Adrenal gland (tissue), 12 donors: Measurements from ENCODE around the gene HHATL. TPM values are rescaled to one million over a fixed set of nuclear protein-coding genes. Genes with fewer than 3 reads are reported as not detected.
A peak's percentile ranks its signal among the peaks of the same experiment; 100 is the strongest.

Source experiments
- DNase-seq, 7 donors: peaks; one replicate each; pipeline ENCODE4 v3.0.0-alpha.2; 2019 to 2020
- H3K27ac ChIP-seq, 5 donors: fragments of 200-600 bp; sonication (generic) in 4 of 5; 1 replicate in 3 of 5; 2 replicates in 2 of 5; pipeline versions ENCODE4 v1.5.1 to v1.8.0; 2016 to 2020; ENCODE audit warnings: mild to moderate bottlenecking in 1 of 5
- H3K27me3 ChIP-seq: fragments of 200-600 bp; 2 replicates; pipeline ENCODE4 v1.8.0; 2021
- H3K36me3 ChIP-seq, 2 donors: fragments of 200-600 bp; replicated peaks in 1 of 2; 1 replicate in 1 of 2; 2 replicates in 1 of 2; pipeline versions ENCODE4 v1.5.1 to v1.8.0; 2018 to 2022
- H3K4me1 ChIP-seq, 2 donors: fragments of 200-600 bp; replicated peaks in 1 of 2; 1 replicate in 1 of 2; 2 replicates in 1 of 2; pipeline versions ENCODE4 v1.5.1 to v1.8.0; 2018 to 2021
- H3K4me3 ChIP-seq, 4 donors: fragments of 200-600 bp; sonication (generic) in 3 of 4; one replicate each; pipeline ENCODE4 v1.5.1; 2016 to 2018
- H3K9me3 ChIP-seq, 3 donors: fragments of 200-600 bp; sonication (generic) in 1 of 3; replicated peaks in 1 of 3; 1 replicate in 2 of 3; 2 replicates in 1 of 3; pipeline versions ENCODE4 v1.5.1 to v1.8.0; 2016 to 2021
- POLR2A ChIP-seq, 2 donors: fragments of 450-650 bp; IDR thresholded peaks; one replicate each; pipeline ENCODE4 v1.6.1; 2017; ENCODE audit warnings: antibody characterized with exemption in 2 of 2, mild to moderate bottlenecking in 2 of 2, moderate library complexity in 1 of 2
- WGBS, 4 donors: extraction: QIAGEN DNeasy Blood & Tissue Kit in 2 of 4; methylation state at CpG; one replicate each; pipeline versions ENCODE4 v1.1.5 to v1.1.7; 2013 to 2017; 5-methylcytosine and 5-hydroxymethylcytosine counted together
- intact Hi-C, 2 donors: fragments of 100-400 bp; cut with DNase I; formaldehyde crosslinking; loops; one replicate each; pipeline versions ENCODE4 v1.14.1 to v1.15.0; 2022 to 2023
- polyA plus RNA-seq, 3 donors: library from polyadenylated mRNA; stranded (reverse); fragments of 200-250 nt in 2 of 3; fragments of 350-450 nt in 1 of 3; fragmentation: Illumina TruSeq in 1 of 3; extraction: RNeasy Lipid Tissue Mini Kit (QIAGEN cat#74804) in 1 of 3; gene quantifications; one replicate each; pipeline ENCODE4 v1.2.3, GENCODE V29; 2013 to 2014
- total RNA-seq, 9 donors: library from RNA; depleted of rRNA in 4 of 9; stranded (reverse); fragments of >200 nt in 4 of 9; fragments of 120-200 nt in 1 of 9; fragmentation: NEBNext Ultra II Directional in 1 of 9; extraction: Animal tissue kit (Norgen Biotek cat#: 25700) in 1 of 9; gene quantifications; one replicate each; pipeline versions ENCODE4 v1.1.0 to v1.2.4, GENCODE V29; 2013 to 2023
- TF ChIP-seq, protein P1 (sequence below), 6 experiments: fragments of 450-650 bp in 4 of 6; fragments of 200-600 bp in 2 of 6; sonication (generic) in 1 of 6; IDR thresholded peaks; 1 replicate in 5 of 6; 2 replicates in 1 of 6; pipeline versions ENCODE4 v1.5.1 to v1.8.0; 2016 to 2021; ENCODE audit warnings: antibody characterized with exemption in 6 of 6, mild to moderate bottlenecking in 2 of 6, moderate library complexity in 1 of 6
- donor health status: healthy with polysubstance abuse.
- donor health status: Bipolar disorder and iron deficiency.
- donor health status: DM: yes; HTN: yes; CAD: no.
- donor health status: DM: no; HTN: no; CAD: no.
- donor health status: DM: no; HTN: no; CAD: no.
- donor health status: DM: yes; HTN: yes; CAD: no.

The HHATL gene
- total and polyA plus RNA-seq, 12 donors: 0.18 to 4.5 (median 0.73) TPM; not detected in 2

DNA sequence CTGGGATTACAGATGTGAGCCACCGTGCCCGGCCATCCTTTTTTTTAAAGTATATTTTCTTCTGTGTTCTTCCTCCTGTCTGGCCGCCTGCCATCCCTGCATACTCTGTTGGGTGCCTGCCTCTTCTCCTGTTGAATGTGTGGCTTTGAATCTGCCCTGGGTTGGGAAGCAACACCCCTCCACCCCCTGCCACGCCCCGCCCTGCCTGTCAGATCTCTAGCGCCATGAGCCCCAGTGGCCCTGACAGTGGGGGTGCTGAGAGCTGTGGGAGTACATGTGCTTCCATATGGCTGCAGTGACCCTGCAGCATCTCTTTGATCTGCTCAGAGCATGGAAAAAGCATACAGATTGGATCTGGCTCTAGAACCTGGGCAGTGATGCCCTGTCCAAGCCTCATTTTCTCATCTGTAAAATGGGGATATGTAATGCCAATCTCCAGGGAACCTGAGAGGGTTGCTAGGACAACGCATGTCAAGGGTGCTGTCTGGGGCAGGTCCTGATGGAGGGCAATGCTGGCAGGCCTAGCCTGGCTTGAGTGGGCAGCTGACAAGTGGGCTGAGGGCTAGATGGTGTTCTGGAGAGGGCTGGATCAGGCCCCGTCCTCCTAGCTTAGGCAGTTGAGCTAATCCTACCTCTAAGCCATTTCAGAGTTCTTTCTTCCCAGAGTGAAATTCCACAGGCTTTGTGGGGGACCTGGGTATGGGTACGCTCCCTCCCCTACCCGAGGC, 46.6 kb upstream of the HHATL start:
- 79 to 92% (median 90%) methylated on average over 9 to 10 of the region's 10 CpGs for WGBS, 4 donors
- no peak overlapping the region for H3K27ac ChIP-seq
- no peaks in the 10 kb centered on the region for H3K36me3 ChIP-seq
- intact Hi-C loops: loop anchor here in 1 of 2 donors (10.0 kb wide), 1 partner anchor 164 kb away; the partner anchor contains the start of gene SEC22C
- no peaks in the 10 kb centered on the region for H3K27me3 ChIP-seq
- no peak overlapping the region for H3K4me3 ChIP-seq
- no peaks in the 10 kb centered on the region for H3K4me1 ChIP-seq
- TF ChIP-seq, protein P1, sequence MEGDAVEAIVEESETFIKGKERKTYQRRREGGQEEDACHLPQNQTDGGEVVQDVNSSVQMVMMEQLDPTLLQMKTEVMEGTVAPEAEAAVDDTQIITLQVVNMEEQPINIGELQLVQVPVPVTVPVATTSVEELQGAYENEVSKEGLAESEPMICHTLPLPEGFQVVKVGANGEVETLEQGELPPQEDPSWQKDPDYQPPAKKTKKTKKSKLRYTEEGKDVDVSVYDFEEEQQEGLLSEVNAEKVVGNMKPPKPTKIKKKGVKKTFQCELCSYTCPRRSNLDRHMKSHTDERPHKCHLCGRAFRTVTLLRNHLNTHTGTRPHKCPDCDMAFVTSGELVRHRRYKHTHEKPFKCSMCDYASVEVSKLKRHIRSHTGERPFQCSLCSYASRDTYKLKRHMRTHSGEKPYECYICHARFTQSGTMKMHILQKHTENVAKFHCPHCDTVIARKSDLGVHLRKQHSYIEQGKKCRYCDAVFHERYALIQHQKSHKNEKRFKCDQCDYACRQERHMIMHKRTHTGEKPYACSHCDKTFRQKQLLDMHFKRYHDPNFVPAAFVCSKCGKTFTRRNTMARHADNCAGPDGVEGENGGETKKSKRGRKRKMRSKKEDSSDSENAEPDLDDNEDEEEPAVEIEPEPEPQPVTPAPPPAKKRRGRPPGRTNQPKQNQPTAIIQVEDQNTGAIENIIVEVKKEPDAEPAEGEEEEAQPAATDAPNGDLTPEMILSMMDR (IDR thresholded peaks at IDR 0.05): no peak
- TF ChIP-seq POLR2A (IDR thresholded peaks at IDR 0.05): no peak
- DNase-seq: peak in 2 of 7 donors; percentile 4 to 40
- H3K9me3 ChIP-seq: no peaks in the 10 kb centered on the region

DNA sequence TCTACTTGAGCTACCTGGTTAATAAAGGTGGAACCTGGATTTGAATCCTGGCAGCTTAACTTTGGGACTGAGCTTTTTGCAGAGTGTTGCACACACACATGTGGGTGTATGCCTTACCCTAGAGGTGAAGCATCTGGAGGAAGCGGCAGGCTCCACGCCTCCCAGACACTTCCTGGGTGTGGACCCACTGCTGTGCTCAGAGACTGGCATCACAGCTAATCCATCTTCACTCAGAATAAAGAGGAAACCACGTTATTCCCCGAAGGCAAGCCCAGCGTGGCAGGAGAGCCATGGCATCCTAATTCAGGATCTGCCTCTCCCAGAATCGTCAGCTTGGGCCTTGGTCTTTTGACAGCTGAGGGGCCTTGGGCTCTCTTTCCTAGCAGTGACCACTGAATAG, 45.0 kb upstream of the HHATL start:
- H3K4me3 ChIP-seq: no peak overlapping the region
- H3K36me3 ChIP-seq: no peaks in the 10 kb centered on the region
- H3K4me1 ChIP-seq: no peaks in the 10 kb centered on the region
- TF ChIP-seq POLR2A (IDR thresholded peaks at IDR 0.05): no peak
- TF ChIP-seq, protein P1 (IDR thresholded peaks at IDR 0.05): no peak
- no peaks in the 10 kb centered on the region for H3K27me3 ChIP-seq
- WGBS, 4 donors: 59 to 75% (median 64%) methylated on average over 6 of the region's 6 CpGs
- DNase-seq: peak in 2 of 7 donors; percentile 15 to 31
- H3K27ac ChIP-seq: no peak overlapping the region
- intact Hi-C loops: loop anchor here in 1 of 2 donors (10.0 kb wide), 1 partner anchor 163 kb away; the partner anchor contains the start of gene SEC22C
- no peaks in the 10 kb centered on the region for H3K9me3 ChIP-seq

DNA sequence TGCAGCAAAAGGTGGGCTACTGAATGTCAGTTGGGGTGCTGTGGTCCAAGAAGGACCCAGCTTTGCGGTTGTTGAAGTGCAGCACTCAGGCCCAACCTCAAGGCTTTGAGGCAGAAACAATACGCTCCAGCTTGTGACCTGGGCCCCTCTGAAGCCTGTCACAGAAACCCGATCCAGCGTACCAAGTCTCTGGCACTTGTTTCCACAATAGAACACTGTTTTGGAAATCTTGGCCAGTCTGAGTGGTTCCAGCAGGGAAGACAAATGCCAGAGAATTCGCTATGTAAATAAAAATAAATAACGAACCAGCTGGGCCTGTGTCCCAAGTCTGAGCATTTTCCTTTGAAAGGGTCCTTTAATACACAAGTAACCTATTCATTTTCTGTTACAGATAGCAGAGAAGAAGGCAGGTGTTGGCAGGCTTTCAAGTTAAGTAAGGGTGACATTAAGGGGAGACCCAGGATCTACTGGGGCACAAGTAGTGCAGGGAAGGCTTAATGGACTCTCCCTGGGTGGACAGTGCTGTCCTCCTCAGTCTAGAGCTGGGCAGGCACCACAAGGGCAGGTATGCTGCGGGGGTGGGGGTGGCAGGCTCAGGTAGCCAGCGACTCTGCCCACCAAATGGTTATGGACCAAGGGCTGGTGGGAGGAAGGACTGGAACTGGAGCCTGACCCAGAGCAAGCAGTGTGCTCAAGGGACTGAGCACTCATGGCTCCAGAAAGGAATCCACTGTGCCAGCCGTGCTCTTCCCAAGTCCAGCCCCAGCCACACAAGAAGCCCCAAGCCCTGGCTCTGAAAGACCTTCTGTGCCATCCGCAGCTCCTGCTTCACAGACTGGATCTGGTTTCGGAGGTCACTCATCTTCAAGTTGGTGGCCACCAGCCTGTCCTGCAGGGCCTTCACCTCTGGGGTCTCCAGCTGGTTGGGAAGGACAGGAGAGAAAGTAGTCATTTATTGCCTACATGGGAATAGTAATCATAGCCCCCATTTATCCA, 44.2 kb upstream of the HHATL start:
- Histone ChIP-seq H3K36me3 (no peaks in the 10 kb centered on the region), H3K27me3 (no peaks in the 10 kb centered on the region), H3K4me3 (no peak overlapping the region), H3K27ac (peak overlapping the region in 2 of 5 donors; percentile 7 to 21), H3K9me3 (no peaks in the 10 kb centered on the region), H3K4me1 (no peaks in the 10 kb centered on the region)
- intact Hi-C loops: loop anchor here in 1 of 2 donors (10.0 kb wide), 1 partner anchor 162 kb away; the partner anchor contains the start of gene SEC22C
- peak in 1 of 7 donors; percentile 56 for DNase-seq
- no peak for TF ChIP-seq POLR2A (IDR thresholded peaks at IDR 0.05)
- TF ChIP-seq, protein P1 (IDR thresholded peaks at IDR 0.05): no peak
- WGBS, 4 donors: 84 to 89% (median 87%) methylated on average over 9 to 11 of the region's 11 CpGs
